GM23248 (cell line): ENCODE data around the gene GSTO2. TPM values are rescaled to one million over a fixed set of nuclear protein-coding genes. Genes with fewer than 3 reads are reported as not detected.
A peak's percentile ranks its signal among the peaks of the same experiment; 100 is the strongest.

Experiments
- DNase-seq: peaks from one replicate; pipeline ENCODE4 v3.0.0-alpha.2; 2015
- H2AFZ ChIP-seq: fragments of 200-600 bp; sonication (generic); 2 replicates; pipeline ENCODE4 v1.6.1; 2016; ENCODE audit warnings: antibody characterized with exemption
- H3F3A ChIP-seq: fragments of 200-600 bp; sonication (generic); 2 replicates; pipeline ENCODE4 v1.6.1; 2016; ENCODE audit warnings: mild to moderate bottlenecking, antibody characterized with exemption, mixed run types; ENCODE audit not compliant: insufficient read depth
- H3K27ac ChIP-seq: fragments of 200-600 bp; sonication (generic); 2 replicates; pipeline ENCODE4 v1.5.1; 2016; ENCODE audit warnings: mild to moderate bottlenecking
- H3K27me3 ChIP-seq: fragments of 200-600 bp; sonication (generic); replicated peaks from 2 replicates; pipeline ENCODE4 v1.6.1; 2016; ENCODE audit warnings: mild to moderate bottlenecking; ENCODE audit not compliant: insufficient read depth
- H3K36me3 ChIP-seq: fragments of 200-600 bp; sonication (generic); 2 replicates; pipeline ENCODE4 v1.6.1; 2016; ENCODE audit warnings: low read depth, mild to moderate bottlenecking
- H3K4me1 ChIP-seq: fragments of 200-600 bp; sonication (generic); 2 replicates; pipeline ENCODE4 v1.6.1; 2016; ENCODE audit warnings: mild to moderate bottlenecking; ENCODE audit not compliant: insufficient read depth
- H3K4me2 ChIP-seq: fragments of 200-600 bp; sonication (generic); one replicate; pipeline ENCODE4 v1.6.1; 2016; ENCODE audit warnings: mild to moderate bottlenecking; ENCODE audit not compliant: unreplicated experiment
- H3K4me3 ChIP-seq: fragments of 200-600 bp; sonication (generic); 2 replicates; pipeline ENCODE4 v1.5.1; 2016; ENCODE audit warnings: mild to moderate bottlenecking
- H3K79me2 ChIP-seq: fragments of 200-600 bp; sonication (generic); 2 replicates; pipeline ENCODE4 v1.6.1; 2016; ENCODE audit warnings: mild to moderate bottlenecking; ENCODE audit not compliant: insufficient read depth
- H3K9ac ChIP-seq: fragments of 200-600 bp; sonication (generic); 2 replicates; pipeline ENCODE4 v1.6.1; 2016; ENCODE audit warnings: mild to moderate bottlenecking
- H3K9me2 ChIP-seq: fragments of 200-600 bp; sonication (generic); 2 replicates; pipeline ENCODE4 v1.6.1; 2016; ENCODE audit warnings: mixed run types, mild to moderate bottlenecking, moderate library complexity; ENCODE audit not compliant: insufficient read depth
- H3K9me3 ChIP-seq: fragments of 200-600 bp; sonication (generic); one replicate; pipeline ENCODE4 v1.6.1; 2017; ENCODE audit warnings: low read depth
- H4K20me1 ChIP-seq: fragments of 200-600 bp; sonication (generic); 2 replicates; pipeline ENCODE4 v1.6.0; 2016; ENCODE audit not compliant: insufficient read depth
- EZH2 ChIP-seq: fragments of 200-600 bp; sonication (generic); IDR thresholded peaks from 2 replicates; pipeline ENCODE4 v1.6.1; 2018; ENCODE audit warnings: antibody characterized with exemption, mild to moderate bottlenecking; ENCODE audit not compliant: insufficient read depth, poor library complexity, severe bottlenecking
- EZH2phosphoT487 ChIP-seq: fragments of 200-600 bp; sonication (generic); IDR thresholded peaks from 2 replicates; pipeline ENCODE4 v1.6.1; 2018; ENCODE audit warnings: antibody characterized with exemption, moderate library complexity, mild to moderate bottlenecking, low read depth; ENCODE audit not compliant: insufficient read depth
- WGBS, 2 experiments: methylation state at CpG; one replicate each; pipeline ENCODE4 v1.1.6; 2015 to 2017; ENCODE audit warnings: low lambda C conversion rate in 2 of 2, low coverage in 1 of 2; ENCODE audit errors: missing lambda C conversion rate in 2 of 2; 5-methylcytosine and 5-hydroxymethylcytosine counted together
- in situ Hi-C: fragments of 300-500 bp; cut with MboI; formaldehyde crosslinking; loops from 2 replicates; pipeline ENCODE4 v1.15.0; 2020
- polyA plus RNA-seq: library from polyadenylated mRNA; unstranded; fragments of >200 nt; fragmentation: Nextera tagmentation; extraction: Ambion mirVana; gene quantifications from 2 replicates; pipeline ENCODE4 v1.2.1, GENCODE V29; 2016
- total RNA-seq: library from RNA; depleted of rRNA; stranded (reverse); fragments of >200 nt; shearing (Covaris generic); gene quantifications from 2 replicates; pipeline ENCODE4 v1.2.3, GENCODE V29; 2014

GSTO2 gene
- total and polyA plus RNA-seq, 2 experiments from 2014 or later, result 1.1 to 2.2 TPM

GRCh38 chr10:104231784-104232612, 37.0 kb upstream of the GSTO2 start, which contains the start of gene CFAP43:
Gene CFAP43, minus strand, starts transcription at chr10:104232364. Its CDS starts 118 bp downstream, at chr10:104232246.
- no peaks in the 10 kb centered on the region for H3K27me3 ChIP-seq
- no peaks in the 10 kb centered on the region for H3K4me1 ChIP-seq
- 1% methylated on average over 44 to 60 of the region's 60 CpGs for WGBS, 2 experiments
- peak within 1 kb of the TSS; percentile 96 for H2AFZ ChIP-seq
- peak within 1 kb of the TSS; percentile 91 for H3K9ac ChIP-seq
- no peaks in the 10 kb centered on the region for H3K9me3 ChIP-seq
- no peaks in the 10 kb centered on the region for H3K79me2 ChIP-seq
- H3K4me3 ChIP-seq, result peak within 1 kb of the TSS; percentile 76
- no peaks in the 10 kb centered on the region for H4K20me1 ChIP-seq
- no peaks in the 10 kb centered on the region for H3F3A ChIP-seq
- H3K9me2 ChIP-seq, result no peaks in the 10 kb centered on the region
- no peak within 1 kb of the TSS for H3K27ac ChIP-seq
- no peaks in the 10 kb centered on the region for H3K36me3 ChIP-seq
- in situ Hi-C loops, result no loop called here
- TF ChIP-seq EZH2 (no peak), EZH2phosphoT487 (no peak)
- peak within 1 kb of the TSS; percentile 99 for H3K4me2 ChIP-seq
- DNase-seq, result peak; percentile 97

GRCh38 chr10:104232613-104233102, 36.3 kb upstream of the GSTO2 start:
- Histone ChIP-seq H3K27me3 (no peaks in the 10 kb centered on the region), H3K79me2 (no peaks in the 10 kb centered on the region), H3K4me2 (peak overlapping the region; percentile 99), H2AFZ (peak overlapping the region; percentile 96), H3K4me3 (peak overlapping the region; percentile 76), H3K9me2 (no peaks in the 10 kb centered on the region), H3K4me1 (no peaks in the 10 kb centered on the region), H3K9ac (peak overlapping the region; percentile 91), H3K27ac (no peak overlapping the region), H3K9me3 (no peaks in the 10 kb centered on the region), H3F3A (no peaks in the 10 kb centered on the region), H3K36me3 (no peaks in the 10 kb centered on the region), H4K20me1 (no peaks in the 10 kb centered on the region)
- 15 to 17% methylated on average over 20 of the region's 20 CpGs for WGBS, 2 experiments
- in situ Hi-C loops, result no loop called here
- no peak for DNase-seq
- TF ChIP-seq EZH2phosphoT487 (no peak), EZH2 (no peak)

GRCh38 chr10:104233817-104234216, 35.2 kb upstream of the GSTO2 start:
- H3K27me3 ChIP-seq, result no peaks in the 10 kb centered on the region
- H3K4me3 ChIP-seq, result no peak overlapping the region
- no peaks in the 10 kb centered on the region for H3K9me3 ChIP-seq
- no peak overlapping the region for H2AFZ ChIP-seq
- H3K27ac ChIP-seq, result no peak overlapping the region
- H3K36me3 ChIP-seq, result no peaks in the 10 kb centered on the region
- H3K9me2 ChIP-seq, result no peaks in the 10 kb centered on the region
- in situ Hi-C loops, result no loop called here
- no peaks in the 10 kb centered on the region for H3K79me2 ChIP-seq
- H3K4me1 ChIP-seq, result no peaks in the 10 kb centered on the region
- H3K9ac ChIP-seq, result no peak overlapping the region
- TF ChIP-seq EZH2, result no peak
- TF ChIP-seq EZH2phosphoT487, result no peak
- no peak overlapping the region for H3K4me2 ChIP-seq
- DNase-seq, result no peak
- WGBS, 2 experiments, result 30 to 54% methylated on average over 1 of the region's 1 CpG
- H3F3A ChIP-seq, result no peaks in the 10 kb centered on the region
- no peaks in the 10 kb centered on the region for H4K20me1 ChIP-seq

- no peaks in the 10 kb centered on the region for H3K36me3 ChIP-seq
- H4K20me1 ChIP-seq, result no peaks in the 10 kb centered on the region
- no peak overlapping the region for H2AFZ ChIP-seq
- H3K9me3 ChIP-seq, result no peaks in the 10 kb centered on the region
- H3K4me3 ChIP-seq, result no peak overlapping the region
- H3K9ac ChIP-seq, result no peak overlapping the region
- H3K27me3 ChIP-seq, result no peaks in the 10 kb centered on the region
- H3K4me1 ChIP-seq, result no peaks in the 10 kb centered on the region
- H3K4me2 ChIP-seq, result no peak overlapping the region
- no peak for DNase-seq
- no peaks in the 10 kb centered on the region for H3F3A ChIP-seq
- no peaks in the 10 kb centered on the region for H3K9me2 ChIP-seq
- in situ Hi-C loops, result no loop called here
- TF ChIP-seq EZH2phosphoT487 (no peak), EZH2 (no peak)
- WGBS, 2 experiments, result 14 to 16% methylated on average over 1 of the region's 1 CpG
- no peak overlapping the region for H3K27ac ChIP-seq
- no peaks in the 10 kb centered on the region for H3K79me2 ChIP-seq
Observed at GRCh38 chr10:104234934-104235333, 34.0 kb upstream of the GSTO2 start.
